ENCODE data around the gene LSAMP. TPM values are rescaled to one million over a fixed set of nuclear protein-coding genes. Genes with fewer than 3 reads are reported as not detected.

The LSAMP gene
- total and polyA plus RNA-seq, 9 of the 15 experiments (the other 6 are each of a cell fraction or from before 2014, with no cell fraction given) = 0.09 to 0.11 TPM; not detected in 7

GRCh38 chr3:116127464-116127863, 317.8 kb downstream of the LSAMP start (continued):
- TF ChIP-seq, protein P1, sequence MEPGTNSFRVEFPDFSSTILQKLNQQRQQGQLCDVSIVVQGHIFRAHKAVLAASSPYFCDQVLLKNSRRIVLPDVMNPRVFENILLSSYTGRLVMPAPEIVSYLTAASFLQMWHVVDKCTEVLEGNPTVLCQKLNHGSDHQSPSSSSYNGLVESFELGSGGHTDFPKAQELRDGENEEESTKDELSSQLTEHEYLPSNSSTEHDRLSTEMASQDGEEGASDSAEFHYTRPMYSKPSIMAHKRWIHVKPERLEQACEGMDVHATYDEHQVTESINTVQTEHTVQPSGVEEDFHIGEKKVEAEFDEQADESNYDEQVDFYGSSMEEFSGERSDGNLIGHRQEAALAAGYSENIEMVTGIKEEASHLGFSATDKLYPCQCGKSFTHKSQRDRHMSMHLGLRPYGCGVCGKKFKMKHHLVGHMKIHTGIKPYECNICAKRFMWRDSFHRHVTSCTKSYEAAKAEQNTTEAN (CRISPR knock-in tag; IDR thresholded peaks at IDR 0.05) = no peak
- TF ChIP-seq FOXK1 (CRISPR knock-in tag; IDR thresholded peaks at IDR 0.05; ENCODE audit: borderline replicate concordance) (no peak), DPF2 (IDR thresholded peaks at IDR 0.05) (no peak), PRMT5 (CRISPR knock-in tag; IDR thresholded peaks at IDR 0.05) (no peak), SRSF1 (IDR thresholded peaks at IDR 0.05; ENCODE audit: low read depth, low read length) (no peak), SMARCB1 (IDR thresholded peaks at IDR 0.05; ENCODE audit: insufficient read length, low read depth) (no peak), ZNF766 (CRISPR knock-in tag; conservative IDR thresholded peaks at IDR 0.05) (no peak), RFX5 (IDR thresholded peaks at IDR 0.05; ENCODE audit: low read depth, low read length) (no peak), KLF16 (IDR thresholded peaks at IDR 0.05) (no peak), TAF1 (IDR thresholded peaks at IDR 0.05; ENCODE audit: control insufficient read depth, extremely low read depth, insufficient read depth, low read length, severe bottlenecking) (no peak), ZEB2 (IDR thresholded peaks at IDR 0.05) (no peak), NFE2L1 (tag; IDR thresholded peaks at IDR 0.05; ENCODE audit: borderline replicate concordance, low read depth) (no peak), MAFK (IDR thresholded peaks at IDR 0.05; ENCODE audit: low read length) (peak; percentile 79), MAFF (IDR thresholded peaks at IDR 0.05; ENCODE audit: low read length) (peak; percentile 79), ARNT (IDR thresholded peaks at IDR 0.05) (no peak), CBX1 (IDR thresholded peaks at IDR 0.05; ENCODE audit: low read depth) (no peak)
